SU-DHL-6 (cell line): ENCODE data around the gene RCE1.

Experiments used
- H2AFZ ChIP-seq: fragments of 200-600 bp; sonication (generic); 2 replicates; pipeline ENCODE4 v1.6.1; 2014; ENCODE audit warnings: low read depth, mild to moderate bottlenecking, moderate library complexity, mixed read lengths, antibody characterized with exemption, low read length; ENCODE audit not compliant: severe bottlenecking
- H3F3A ChIP-seq: fragments of 200-600 bp; shearing (Covaris generic); 2 replicates; pipeline ENCODE4 v1.6.0; 2016; ENCODE audit warnings: antibody characterized with exemption, mild to moderate bottlenecking; ENCODE audit not compliant: insufficient read depth
- H3K27ac ChIP-seq: fragments of 200-600 bp; sonication (generic); 2 replicates; pipeline ENCODE4 v1.5.1; 2016; ENCODE audit warnings: low read depth, mild to moderate bottlenecking, low read length, moderate library complexity, mixed read lengths
- H3K27me3 ChIP-seq: fragments of 200-600 bp; sonication (generic), shearing (Covaris generic); 2 replicates; pipeline ENCODE4 v1.6.0; 2014; ENCODE audit warnings: mild to moderate bottlenecking, low read length
- H3K36me3 ChIP-seq: fragments of 200-600 bp; sonication (generic); 2 replicates; pipeline ENCODE4 v1.6.1; 2014; ENCODE audit warnings: mild to moderate bottlenecking, low read length, mixed read lengths
- H3K4me2 ChIP-seq: fragments of 300-600, 200-600 bp; shearing (Covaris generic), sonication (generic); 2 replicates; pipeline ENCODE4 v1.6.0; 2014; ENCODE audit warnings: low read length, low read depth, mild to moderate bottlenecking; ENCODE audit not compliant: poor library complexity, severe bottlenecking
- H3K4me3 ChIP-seq: fragments of 200-600 bp; sonication (generic); 2 replicates; pipeline ENCODE4 v1.5.1; 2014; ENCODE audit warnings: antibody characterized with exemption, low read length, mild to moderate bottlenecking, mixed read lengths; ENCODE audit not compliant: insufficient read depth, poor library complexity, severe bottlenecking
- H3K79me2 ChIP-seq: fragments of 200-600 bp; sonication (generic); 2 replicates; pipeline ENCODE4 v1.6.1; 2014; ENCODE audit warnings: mild to moderate bottlenecking, low read length, moderate library complexity; ENCODE audit not compliant: insufficient read depth
- H3K9ac ChIP-seq: fragments of 200-600 bp; sonication (generic); 2 replicates; pipeline ENCODE4 v1.7.0; 2014; ENCODE audit warnings: mild to moderate bottlenecking, low read length
- H3K9me2 ChIP-seq: fragments of 200-600 bp; sonication (generic); replicated peaks from 2 replicates; pipeline ENCODE4 v1.6.1; 2014; ENCODE audit warnings: low read length; ENCODE audit not compliant: insufficient read depth
- H3K9me3 ChIP-seq: fragments of 200-600 bp; sonication (generic); 2 replicates; pipeline ENCODE4 v1.6.1; 2014; ENCODE audit warnings: low read length, mixed read lengths; ENCODE audit not compliant: insufficient read depth
- H4K20me1 ChIP-seq: fragments of 200-600 bp; sonication (generic); 2 replicates; pipeline ENCODE4 v1.6.1; 2014; ENCODE audit warnings: low read depth, mild to moderate bottlenecking, antibody characterized with exemption, low read length, moderate library complexity, mixed read lengths
- CTCF ChIP-seq: fragments of 200-600 bp; sonication (generic); IDR thresholded peaks from one replicate; pipeline ENCODE4 v1.5.1; 2017; ENCODE audit warnings: antibody characterized with exemption, mild to moderate bottlenecking, low read length, moderate library complexity; ENCODE audit not compliant: insufficient read depth, poor library complexity, severe bottlenecking
- EZH2phosphoT487 ChIP-seq: fragments of 200-600 bp; sonication (generic), shearing (Covaris generic); conservative IDR thresholded peaks from 2 replicates; pipeline ENCODE4 v1.6.1; 2018; ENCODE audit warnings: mild to moderate bottlenecking, antibody characterized with exemption, low read length, moderate library complexity, mixed read lengths

Gene RCE1

DNA sequence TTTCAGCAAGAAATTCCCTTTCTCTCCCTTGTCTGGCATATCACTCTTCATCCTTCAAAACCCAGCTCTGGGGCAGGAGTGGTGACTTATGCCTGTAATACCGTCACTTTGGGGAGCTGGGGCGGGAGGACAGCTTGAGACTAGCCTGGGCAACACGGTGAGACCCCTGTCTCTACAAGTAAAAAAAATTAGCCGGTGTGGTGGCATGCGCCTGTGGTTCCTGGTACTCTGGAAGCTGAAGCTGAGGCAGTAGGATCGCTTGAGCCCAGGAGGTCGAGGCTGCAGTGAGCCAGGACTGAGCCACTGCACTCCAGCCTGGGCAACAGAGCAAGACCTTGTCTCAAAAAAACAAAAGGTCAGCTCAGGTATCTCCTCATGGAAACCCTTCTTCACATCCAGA lies 1.4 kb upstream of the RCE1 start:
- H2AFZ ChIP-seq = no peak overlapping the region
- no peaks in the 10 kb centered on the region for H3K36me3 ChIP-seq
- H3K4me2 ChIP-seq = peak overlapping the region; percentile 94
- peak overlapping the region; percentile 89 for H3K27ac ChIP-seq
- H3K27me3 ChIP-seq = no peaks in the 10 kb centered on the region
- no peak for TF ChIP-seq EZH2phosphoT487
- no peak for TF ChIP-seq CTCF
- no peaks in the 10 kb centered on the region for H4K20me1 ChIP-seq
- H3K79me2 ChIP-seq = peaks cover 45% of the 10 kb centered on the region
- H3K9ac ChIP-seq = peak overlapping the region; percentile 99
- peak overlapping the region; percentile 89 for H3K4me3 ChIP-seq
- 0 out of 2 replicates have a peak, but pooled peaks cover 5% of the 10 kb centered on the region for H3F3A ChIP-seq
- no peaks in the 10 kb centered on the region for H3K9me2 ChIP-seq
- no peaks in the 10 kb centered on the region for H3K9me3 ChIP-seq

DNA sequence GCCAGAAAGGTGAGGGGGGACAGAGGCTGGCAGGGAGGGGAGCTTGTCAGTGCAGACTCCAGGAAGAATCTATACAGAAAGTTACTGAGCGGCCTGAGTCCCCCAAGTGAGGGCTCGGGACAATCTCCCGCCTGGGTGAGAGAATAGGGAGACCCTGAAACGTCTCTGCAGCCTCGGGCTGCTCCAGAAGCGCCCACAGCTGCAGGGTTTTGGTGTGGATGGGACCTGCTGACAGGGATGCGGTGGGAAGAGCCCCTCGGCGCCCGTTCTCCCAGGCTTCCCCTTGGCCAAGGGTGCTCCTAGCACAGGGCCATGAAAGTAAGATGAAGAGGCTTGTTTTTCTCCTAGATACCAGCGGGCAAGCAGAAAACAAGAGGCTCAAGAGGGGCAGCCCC lies 743 bp upstream of the RCE1 start:
- H3K36me3 ChIP-seq = no peaks in the 10 kb centered on the region
- H3K27ac ChIP-seq = peak overlapping the region; percentile 89
- H3K9me2 ChIP-seq = no peaks in the 10 kb centered on the region
- H3K4me3 ChIP-seq = peak overlapping the region; percentile 89
- H3K27me3 ChIP-seq = no peaks in the 10 kb centered on the region
- H3K4me2 ChIP-seq = peak overlapping the region; percentile 94
- peak overlapping the region; percentile 99 for H3K9ac ChIP-seq
- H3F3A ChIP-seq = 0 out of 2 replicates have a peak, but pooled peaks cover 5% of the 10 kb centered on the region
- H3K9me3 ChIP-seq = no peaks in the 10 kb centered on the region
- H3K79me2 ChIP-seq = peaks cover 45% of the 10 kb centered on the region
- TF ChIP-seq CTCF (no peak), EZH2phosphoT487 (no peak)
- H4K20me1 ChIP-seq = no peaks in the 10 kb centered on the region
- no peak overlapping the region for H2AFZ ChIP-seq

GRCh38 chr11:66843776-66844495 lies 695 bp downstream of the RCE1 start:
- 0 out of 2 replicates have a peak, but pooled peaks cover 5% of the 10 kb centered on the region for H3F3A ChIP-seq
- H3K36me3 ChIP-seq = no peaks in the 10 kb centered on the region
- H3K9me3 ChIP-seq = no peaks in the 10 kb centered on the region
- peak overlapping the region; percentile 99 for H3K9ac ChIP-seq
- peaks cover 42% of the 10 kb centered on the region for H3K79me2 ChIP-seq
- TF ChIP-seq CTCF = no peak
- TF ChIP-seq EZH2phosphoT487 = no peak
- peak overlapping the region; percentile 95 for H2AFZ ChIP-seq
- H4K20me1 ChIP-seq = no peaks in the 10 kb centered on the region
- H3K27me3 ChIP-seq = no peaks in the 10 kb centered on the region
- peak overlapping the region; percentile 89 for H3K27ac ChIP-seq
- peak overlapping the region; percentile 94 for H3K4me2 ChIP-seq
- H3K9me2 ChIP-seq = no peaks in the 10 kb centered on the region
- H3K4me3 ChIP-seq = peak overlapping the region; percentile 89
